ENCODE data around the gene C9orf43. TPM values are rescaled to one million over a fixed set of nuclear protein-coding genes. Genes with fewer than 3 reads are reported as not detected.

C9orf43 gene
- total and polyA plus RNA-seq, 2 experiments from 2014 or later: 0.63 to 1.1 TPM

Other genes starting within 250 kb of the C9orf43 start
- 14.9 and 15.2 TPM in 2 replicates for gene FKBP15, start 189.5 kb upstream of the C9orf43 start, total RNA-seq (2014; rRNA removed; shearing (Covaris generic))
- 7.6 and 7.9 TPM in 2 replicates for gene FKBP15, start 189.5 kb upstream of the C9orf43 start, polyA plus RNA-seq (2016; fragmentation: Nextera tagmentation; extraction: Ambion mirVana)
- 32.1 and 33.3 TPM in 2 replicates for gene SLC31A1, start 189.2 kb upstream of the C9orf43 start, total RNA-seq (2014; rRNA removed; shearing (Covaris generic))
- 14.5 and 15.0 TPM in 2 replicates for gene SLC31A1, start 189.2 kb upstream of the C9orf43 start, polyA plus RNA-seq (2016; fragmentation: Nextera tagmentation; extraction: Ambion mirVana)
- 34.9 and 45.1 TPM in 2 replicates for gene CDC26, start 135.2 kb upstream of the C9orf43 start, total RNA-seq (2014; rRNA removed; shearing (Covaris generic))
- gene CDC26, start 135.2 kb upstream of the C9orf43 start, polyA plus RNA-seq (2016; fragmentation: Nextera tagmentation; extraction: Ambion mirVana): 85.0 and 112 TPM in 2 replicates
- gene PRPF4, start 135.1 kb upstream of the C9orf43 start, total RNA-seq (2014; rRNA removed; shearing (Covaris generic)): 31.3 and 34.6 TPM in 2 replicates
- 18.7 and 19.2 TPM in 2 replicates for gene PRPF4, start 135.1 kb upstream of the C9orf43 start, polyA plus RNA-seq (2016; fragmentation: Nextera tagmentation; extraction: Ambion mirVana)
- not detected in 2 replicates for gene RNF183, start 107.4 kb upstream of the C9orf43 start, total RNA-seq (2014; rRNA removed; shearing (Covaris generic))
- 0.24 and 0.42 TPM in 2 replicates for gene RNF183, start 107.4 kb upstream of the C9orf43 start, polyA plus RNA-seq (2016; fragmentation: Nextera tagmentation; extraction: Ambion mirVana)
- 0.47 and 0.63 TPM in 2 replicates for gene WDR31, start 70.5 kb upstream of the C9orf43 start, total RNA-seq (2014; rRNA removed; shearing (Covaris generic))
- 0.13 and 0.24 TPM in 2 replicates for gene WDR31, start 70.5 kb upstream of the C9orf43 start, polyA plus RNA-seq (2016; fragmentation: Nextera tagmentation; extraction: Ambion mirVana)
- gene BSPRY, start 61.2 kb upstream of the C9orf43 start, total RNA-seq (2014; rRNA removed; shearing (Covaris generic)): 6.6 and 7.7 TPM in 2 replicates
- gene BSPRY, start 61.2 kb upstream of the C9orf43 start, polyA plus RNA-seq (2016; fragmentation: Nextera tagmentation; extraction: Ambion mirVana): 4.8 and 5.0 TPM in 2 replicates
- gene HDHD3, start 33.8 kb upstream of the C9orf43 start, total RNA-seq (2014; rRNA removed; shearing (Covaris generic)): 17.7 and 19.8 TPM in 2 replicates
- gene HDHD3, start 33.8 kb upstream of the C9orf43 start, polyA plus RNA-seq (2016; fragmentation: Nextera tagmentation; extraction: Ambion mirVana): 9.4 and 9.5 TPM in 2 replicates
- gene ALAD, start 9.5 kb upstream of the C9orf43 start, total RNA-seq (2014; rRNA removed; shearing (Covaris generic)): 10.1 and 19.3 TPM in 2 replicates
- 7.0 and 7.1 TPM in 2 replicates for gene ALAD, start 9.5 kb upstream of the C9orf43 start, polyA plus RNA-seq (2016; fragmentation: Nextera tagmentation; extraction: Ambion mirVana)
- gene POLE3, start 72 bp upstream of the C9orf43 start, total RNA-seq (2014; rRNA removed; shearing (Covaris generic)): 39.2 and 44.4 TPM in 2 replicates
- gene POLE3, start 72 bp upstream of the C9orf43 start, polyA plus RNA-seq (2016; fragmentation: Nextera tagmentation; extraction: Ambion mirVana): 81.3 and 103 TPM in 2 replicates
- gene RGS3, start 53.0 kb downstream of the C9orf43 start, total RNA-seq (2014; rRNA removed; shearing (Covaris generic)): 16.0 and 24.3 TPM in 2 replicates
- 12.2 and 14.2 TPM in 2 replicates for gene RGS3, start 53.0 kb downstream of the C9orf43 start, polyA plus RNA-seq (2016; fragmentation: Nextera tagmentation; extraction: Ambion mirVana)